ENCODE results near the gene PLRG1. TPM values are rescaled to one million over a fixed set of nuclear protein-coding genes. Genes with fewer than 3 reads are reported as not detected.

The PLRG1 gene
- polyA plus RNA-seq, 1 donor from 2014 or later, result 133 TPM

- H3K27me3 ChIP-seq (ENCODE audit: insufficient read depth, low read depth, low read length), result no peaks in the 10 kb centered on the region
- H3K36me3 ChIP-seq (ENCODE audit: insufficient read depth, low read length), result no peaks in the 10 kb centered on the region
- H3K9ac ChIP-seq (ENCODE audit: low read length), result no peak overlapping the region
- H4K20me1 ChIP-seq (ENCODE audit: insufficient read depth), result no peaks in the 10 kb centered on the region
- no peak overlapping the region for H3K27ac ChIP-seq (ENCODE audit: low read length)
- no peak overlapping the region for H3K4me3 ChIP-seq (ENCODE audit: low read length)
- no peak overlapping the region for H2AFZ ChIP-seq (ENCODE audit: low read depth, low read length)
- H3K9me2 ChIP-seq (ENCODE audit: insufficient read depth, low read length), result no peaks in the 10 kb centered on the region
- H3K9me3 ChIP-seq (ENCODE audit: low read length), result no peaks in the 10 kb centered on the region
- H3F3A ChIP-seq (ENCODE audit: insufficient read depth, low read length, poor library complexity, severe bottlenecking), result no peaks in the 10 kb centered on the region
- H3K79me2 ChIP-seq (replicated peaks; ENCODE audit: insufficient read depth, low read length), result no peaks in the 10 kb centered on the region
- TF ChIP-seq REST (IDR thresholded peaks at IDR 0.05; ENCODE audit: borderline replicate concordance), result no peak
- no peak for TF ChIP-seq EZH2 (IDR thresholded peaks at IDR 0.05; ENCODE audit: borderline replicate concordance, insufficient read depth, low read length, poor library complexity, severe bottlenecking)
- TF ChIP-seq, protein P1, sequence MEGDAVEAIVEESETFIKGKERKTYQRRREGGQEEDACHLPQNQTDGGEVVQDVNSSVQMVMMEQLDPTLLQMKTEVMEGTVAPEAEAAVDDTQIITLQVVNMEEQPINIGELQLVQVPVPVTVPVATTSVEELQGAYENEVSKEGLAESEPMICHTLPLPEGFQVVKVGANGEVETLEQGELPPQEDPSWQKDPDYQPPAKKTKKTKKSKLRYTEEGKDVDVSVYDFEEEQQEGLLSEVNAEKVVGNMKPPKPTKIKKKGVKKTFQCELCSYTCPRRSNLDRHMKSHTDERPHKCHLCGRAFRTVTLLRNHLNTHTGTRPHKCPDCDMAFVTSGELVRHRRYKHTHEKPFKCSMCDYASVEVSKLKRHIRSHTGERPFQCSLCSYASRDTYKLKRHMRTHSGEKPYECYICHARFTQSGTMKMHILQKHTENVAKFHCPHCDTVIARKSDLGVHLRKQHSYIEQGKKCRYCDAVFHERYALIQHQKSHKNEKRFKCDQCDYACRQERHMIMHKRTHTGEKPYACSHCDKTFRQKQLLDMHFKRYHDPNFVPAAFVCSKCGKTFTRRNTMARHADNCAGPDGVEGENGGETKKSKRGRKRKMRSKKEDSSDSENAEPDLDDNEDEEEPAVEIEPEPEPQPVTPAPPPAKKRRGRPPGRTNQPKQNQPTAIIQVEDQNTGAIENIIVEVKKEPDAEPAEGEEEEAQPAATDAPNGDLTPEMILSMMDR (IDR thresholded peaks at IDR 0.05; ENCODE audit: poor library complexity, severe bottlenecking), result no peak
- TF ChIP-seq EP300 (conservative IDR thresholded peaks at IDR 0.05; ENCODE audit: poor library complexity, severe bottlenecking), result no peak
- no peak for TF ChIP-seq SMC3 (conservative IDR thresholded peaks at IDR 0.05; ENCODE audit: poor library complexity)
- TF ChIP-seq RAD21 (conservative IDR thresholded peaks at IDR 0.05), result no peak
- TF ChIP-seq MXI1 (conservative IDR thresholded peaks at IDR 0.05; ENCODE audit: poor library complexity, severe bottlenecking), result no peak
- TF ChIP-seq TAF1 (IDR thresholded peaks at IDR 0.05; ENCODE audit: low read depth), result no peak
- TF ChIP-seq POLR2AphosphoS5 (IDR thresholded peaks at IDR 0.05), result no peak
- H3K4me2 ChIP-seq (ENCODE audit: low read length), result no peak overlapping the region
Measured at GRCh38 chr4:154583677-154584076, 33.5 kb upstream of the PLRG1 start.

DNA sequence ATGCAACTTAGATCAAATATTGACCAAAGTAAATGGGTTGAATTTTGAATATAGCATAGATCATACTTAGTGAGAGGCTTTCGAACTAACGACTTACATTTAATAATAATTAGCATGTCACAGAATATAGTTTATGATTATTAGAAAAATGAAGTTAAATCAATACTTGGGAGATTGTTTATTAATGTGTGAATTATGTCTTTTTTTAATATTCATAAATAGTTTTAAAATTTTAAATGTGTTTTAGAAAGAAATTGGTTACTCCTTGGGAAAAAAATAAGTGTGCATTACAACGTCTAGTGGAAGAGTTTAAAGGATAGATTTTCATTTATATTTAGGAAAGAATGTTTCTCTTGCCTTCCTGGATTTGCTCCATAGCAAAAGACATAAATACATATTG lies 33.0 kb upstream of the PLRG1 start:
- TF ChIP-seq EZH2 (IDR thresholded peaks at IDR 0.05; ENCODE audit: borderline replicate concordance, insufficient read depth, low read length, poor library complexity, severe bottlenecking), result no peak
- no peak for TF ChIP-seq POLR2AphosphoS5 (IDR thresholded peaks at IDR 0.05)
- no peak for TF ChIP-seq RAD21 (conservative IDR thresholded peaks at IDR 0.05)
- TF ChIP-seq MXI1 (conservative IDR thresholded peaks at IDR 0.05; ENCODE audit: poor library complexity, severe bottlenecking), result no peak
- Histone ChIP-seq H3K4me3 (ENCODE audit: low read length) (no peak overlapping the region), H3K9me2 (ENCODE audit: insufficient read depth, low read length) (no peaks in the 10 kb centered on the region), H3K9ac (ENCODE audit: low read length) (no peak overlapping the region), H4K20me1 (ENCODE audit: insufficient read depth) (no peaks in the 10 kb centered on the region), H3K4me2 (ENCODE audit: low read length) (no peak overlapping the region), H3K27me3 (ENCODE audit: insufficient read depth, low read depth, low read length) (no peaks in the 10 kb centered on the region), H3K36me3 (ENCODE audit: insufficient read depth, low read length) (no peaks in the 10 kb centered on the region), H3F3A (ENCODE audit: insufficient read depth, low read length, poor library complexity, severe bottlenecking) (no peaks in the 10 kb centered on the region), H3K27ac (ENCODE audit: low read length) (no peak overlapping the region), H3K9me3 (ENCODE audit: low read length) (no peaks in the 10 kb centered on the region), H2AFZ (ENCODE audit: low read depth, low read length) (no peak overlapping the region), H3K79me2 (replicated peaks; ENCODE audit: insufficient read depth, low read length) (no peaks in the 10 kb centered on the region)

Data from neural cell (in vitro differentiated cells).